ENCODE measurements around the gene MGST2.

- TF ChIP-seq CTCF (IDR thresholded peaks at IDR 0.05; ENCODE audit: poor library complexity, severe bottlenecking) (no peak), EZH2 (IDR thresholded peaks at IDR 0.05; ENCODE audit: borderline replicate concordance, insufficient read depth, low read length, poor library complexity, severe bottlenecking) (no peak), EP300 (conservative IDR thresholded peaks at IDR 0.05; ENCODE audit: poor library complexity, severe bottlenecking) (no peak), POLR2AphosphoS5 (IDR thresholded peaks at IDR 0.05) (no peak), MXI1 (conservative IDR thresholded peaks at IDR 0.05; ENCODE audit: poor library complexity, severe bottlenecking) (no peak)
These were observed 16.7 kb downstream of the MGST2 start for GRCh38 chr4:139682309-139682708.

All from neural cell (in vitro differentiated cells).